D721Med (cell line): Measurements from ENCODE around the gene TTC7B.
A peak's percentile ranks its signal among the peaks of the same experiment; 100 is the strongest.

Experiments
- DNase-seq: peaks from one replicate; pipeline ENCODE4 v3.0.0; 2011; ENCODE audit warnings: low spot score; ENCODE audit not compliant: insufficient read length
- FAIRE-seq: peaks from 2 replicates; lab custom pipeline; 2011; peaks lifted over from hg19 to GRCh38; lab: Jason Lieb, UNC
- TF ChIP-seq, protein P1 (sequence below): IDR thresholded peaks from 2 replicates; pipeline ENCODE4 v1.5.1; 2012; ENCODE audit warnings: mild to moderate bottlenecking, control low read depth; ENCODE audit not compliant: insufficient read depth; ENCODE audit errors: missing control alignments

Gene TTC7B

DNA sequence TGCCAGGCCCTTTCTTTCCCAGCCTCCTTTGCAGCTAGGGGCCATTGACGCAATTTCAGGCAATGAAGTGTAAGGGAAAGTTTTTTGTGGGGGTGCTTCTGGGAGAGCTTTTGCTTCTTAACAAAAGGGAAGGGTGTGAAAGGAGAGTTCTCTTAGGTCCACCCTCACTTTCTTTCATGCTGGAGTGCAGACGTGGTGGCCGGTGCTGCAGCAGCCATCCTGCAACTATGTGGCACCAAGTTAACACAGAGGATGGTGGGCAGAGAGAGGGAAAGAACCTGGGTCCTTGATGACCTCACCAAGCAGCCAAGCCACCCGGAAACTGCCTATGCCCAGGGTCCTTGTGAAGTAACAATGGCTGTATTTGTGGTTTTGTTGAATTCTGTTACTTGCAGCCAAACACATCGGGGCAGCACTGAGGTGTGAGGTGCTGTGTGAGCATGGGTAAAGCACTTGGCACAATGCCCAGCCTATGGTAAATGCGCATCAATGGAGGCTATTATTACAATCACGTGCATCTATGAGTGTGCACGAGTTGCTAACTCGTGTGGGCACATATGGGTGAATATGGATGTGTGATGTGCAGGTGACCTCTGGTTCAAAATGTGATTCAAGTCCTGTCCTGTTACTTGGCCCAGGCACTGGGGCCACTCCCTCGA lies 296.8 kb downstream of the TTC7B start:
- no peak for FAIRE-seq
- DNase-seq, result no peak
- TF ChIP-seq, protein P1, sequence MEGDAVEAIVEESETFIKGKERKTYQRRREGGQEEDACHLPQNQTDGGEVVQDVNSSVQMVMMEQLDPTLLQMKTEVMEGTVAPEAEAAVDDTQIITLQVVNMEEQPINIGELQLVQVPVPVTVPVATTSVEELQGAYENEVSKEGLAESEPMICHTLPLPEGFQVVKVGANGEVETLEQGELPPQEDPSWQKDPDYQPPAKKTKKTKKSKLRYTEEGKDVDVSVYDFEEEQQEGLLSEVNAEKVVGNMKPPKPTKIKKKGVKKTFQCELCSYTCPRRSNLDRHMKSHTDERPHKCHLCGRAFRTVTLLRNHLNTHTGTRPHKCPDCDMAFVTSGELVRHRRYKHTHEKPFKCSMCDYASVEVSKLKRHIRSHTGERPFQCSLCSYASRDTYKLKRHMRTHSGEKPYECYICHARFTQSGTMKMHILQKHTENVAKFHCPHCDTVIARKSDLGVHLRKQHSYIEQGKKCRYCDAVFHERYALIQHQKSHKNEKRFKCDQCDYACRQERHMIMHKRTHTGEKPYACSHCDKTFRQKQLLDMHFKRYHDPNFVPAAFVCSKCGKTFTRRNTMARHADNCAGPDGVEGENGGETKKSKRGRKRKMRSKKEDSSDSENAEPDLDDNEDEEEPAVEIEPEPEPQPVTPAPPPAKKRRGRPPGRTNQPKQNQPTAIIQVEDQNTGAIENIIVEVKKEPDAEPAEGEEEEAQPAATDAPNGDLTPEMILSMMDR, result no peak

DNA sequence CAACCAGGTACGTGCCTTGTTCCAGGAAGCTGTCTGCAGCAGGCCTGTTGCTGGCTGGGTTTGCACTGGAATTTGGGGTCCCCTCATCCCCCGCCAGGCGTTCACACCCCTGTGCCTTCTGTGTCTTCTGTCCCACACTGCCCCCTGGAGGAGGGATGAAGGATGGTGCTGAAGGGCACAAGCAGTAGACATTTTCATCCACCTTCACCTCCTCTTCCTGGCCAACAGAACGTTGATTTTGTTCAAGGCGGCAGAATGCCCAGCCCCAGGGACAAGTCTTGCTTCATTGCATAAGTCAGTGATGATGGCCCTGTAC lies 297.3 kb downstream of the TTC7B start:
- no peak for FAIRE-seq
- DNase-seq, result no peak

DNA sequence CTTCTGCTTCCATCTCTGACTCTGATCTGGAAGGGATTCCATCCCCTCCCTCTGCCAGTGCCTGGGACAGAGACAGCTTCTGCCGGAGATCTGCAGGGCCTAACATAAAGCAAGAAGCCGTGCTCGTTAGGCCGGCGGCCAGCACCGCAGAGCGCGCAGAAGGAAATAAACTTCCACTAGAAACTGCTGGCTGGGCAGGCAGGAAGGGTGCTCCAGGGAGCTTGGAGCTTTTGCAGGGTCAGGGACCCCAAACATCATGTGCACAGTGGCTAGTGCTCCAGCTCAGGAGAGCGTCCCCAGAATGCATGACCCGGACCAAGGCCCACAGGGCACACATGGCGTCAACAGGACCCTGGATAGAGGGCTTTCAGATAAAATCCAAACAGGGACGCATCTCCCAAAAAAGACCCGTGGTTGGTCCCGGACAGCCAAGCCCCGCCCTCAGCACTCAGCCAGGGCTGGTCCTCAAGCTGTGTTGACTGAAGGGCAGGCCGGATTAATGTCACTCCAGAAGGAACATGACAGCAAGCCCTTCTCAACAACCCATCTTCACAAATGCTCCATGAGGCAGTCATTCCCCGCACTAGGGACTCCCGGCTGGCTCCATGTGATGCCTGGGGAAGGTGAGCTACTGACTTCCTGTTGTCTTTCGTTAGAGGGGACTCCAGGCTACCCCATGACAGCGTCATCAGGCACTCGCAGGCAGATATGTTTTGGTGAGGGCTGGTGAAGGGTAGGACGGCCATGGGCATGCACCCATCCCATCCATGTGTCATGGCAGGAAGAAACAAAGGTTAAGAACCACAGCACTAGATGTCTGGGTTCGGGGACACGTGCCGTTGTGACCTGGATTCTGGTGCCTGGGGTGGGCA lies 297.9 kb downstream of the TTC7B start:
- no peak for DNase-seq
- TF ChIP-seq, protein P1, result no peak
- FAIRE-seq, result no peak

More for the DNA sequence above, 297.3 kb downstream of the TTC7B start:
- TF ChIP-seq, protein P1, result peak; percentile 45

DNA sequence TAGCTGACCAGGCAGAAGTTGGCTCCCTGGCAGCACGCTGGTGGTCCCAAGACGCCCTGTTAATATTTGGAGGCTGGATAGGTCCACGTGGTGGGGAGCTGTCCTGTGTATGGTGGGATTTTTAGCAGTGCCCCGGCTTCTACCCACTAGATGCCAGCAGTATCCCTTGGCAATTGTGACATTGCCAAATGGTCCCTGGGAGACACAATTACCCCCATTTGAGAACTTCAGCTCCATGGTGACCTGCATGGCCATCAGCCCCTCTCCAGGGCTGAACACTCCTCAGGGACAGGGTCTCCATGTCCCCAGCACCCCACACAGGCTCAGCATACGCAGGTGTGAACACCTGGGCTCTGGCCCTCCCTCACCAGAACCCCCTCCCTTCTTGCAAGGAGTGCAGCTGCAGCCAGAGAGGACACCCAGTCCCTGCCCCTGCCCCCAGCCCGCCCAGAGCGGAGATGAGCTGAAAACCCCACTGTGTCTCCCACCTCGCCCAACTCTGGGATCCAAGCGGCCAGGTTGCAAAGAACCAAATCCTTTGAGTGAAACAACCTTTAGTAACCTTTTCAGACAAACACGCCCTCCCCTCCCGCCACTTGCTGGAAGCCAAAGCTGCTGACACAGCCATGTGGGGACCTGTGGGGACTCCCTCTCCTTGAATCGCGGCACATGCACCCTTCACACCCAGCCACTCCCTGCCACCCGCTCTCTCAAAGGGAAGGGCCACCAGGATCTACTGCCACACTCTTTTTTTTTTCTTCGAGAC lies 299.0 kb downstream of the TTC7B start:
- no peak for DNase-seq
- no peak for FAIRE-seq
- TF ChIP-seq, protein P1, result no peak

DNA sequence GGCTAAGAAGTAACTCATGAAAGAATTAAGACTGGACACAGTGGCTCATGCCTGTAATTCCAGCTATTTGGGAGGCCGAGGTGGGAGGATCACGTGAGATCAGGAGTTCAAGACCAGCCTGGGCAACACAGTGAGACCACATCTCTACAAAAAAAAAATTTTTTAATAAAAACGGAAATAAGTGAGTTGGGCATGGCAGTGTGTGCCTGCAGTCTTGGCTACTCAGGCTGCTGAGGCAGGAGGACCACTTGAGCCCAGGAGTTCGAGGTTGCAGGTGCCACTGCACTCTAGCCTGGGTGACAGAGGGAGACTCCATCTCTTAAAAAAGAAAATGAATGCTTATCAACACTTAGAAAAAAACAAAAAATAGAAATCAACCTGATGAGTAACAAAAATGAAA lies 301.7 kb downstream of the TTC7B start:
- TF ChIP-seq, protein P1, result no peak
- DNase-seq (no peak), FAIRE-seq (no peak)

DNA sequence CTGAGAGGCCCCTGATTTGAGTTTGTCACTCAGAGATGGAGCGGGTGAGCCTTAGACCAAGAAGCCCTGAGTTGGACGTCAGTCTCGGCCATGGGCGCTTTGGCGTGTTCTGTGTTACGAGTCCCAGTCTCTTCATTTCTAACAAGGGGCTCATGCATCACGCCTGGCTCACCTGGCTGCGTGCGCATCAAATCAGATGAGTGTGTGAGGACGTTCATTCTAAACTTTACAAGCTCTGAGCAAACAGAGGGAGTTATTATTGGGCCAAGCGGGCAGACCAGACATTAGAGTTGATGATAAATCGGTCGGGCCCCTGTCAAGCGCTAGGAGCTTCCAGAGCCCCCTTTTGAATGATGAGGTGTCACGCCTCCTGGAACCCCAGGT lies 302.2 kb downstream of the TTC7B start:
- FAIRE-seq, result no peak
- TF ChIP-seq, protein P1, result no peak
- DNase-seq, result no peak
